Vagina (tissue), 2 donors: Measurements from ENCODE around the gene TANGO6.

ENCODE experiments used
- CTCF ChIP-seq, 3 experiments: fragments of 450-650 bp in 2 of 3; fragments of 200-600 bp in 1 of 3; sonication (generic) in 1 of 3; IDR thresholded peaks; one replicate each; pipeline ENCODE4 v1.5.1; 2017 to 2019; ENCODE audit warnings: antibody characterized with exemption in 3 of 3, mild to moderate bottlenecking in 2 of 3, moderate library complexity in 2 of 3
- POLR2A ChIP-seq, 2 donors: fragments of 450-650 bp; IDR thresholded peaks; one replicate each; pipeline ENCODE4 v1.6.1; 2017; ENCODE audit warnings: antibody characterized with exemption in 2 of 2, mild to moderate bottlenecking in 2 of 2, moderate library complexity in 2 of 2
- POLR2AphosphoS5 ChIP-seq, 2 donors: sonication (generic); formaldehyde crosslinking; IDR thresholded peaks; one replicate each; pipeline ENCODE4 v1.9.0; 2017; ENCODE audit warnings: antibody characterized with exemption in 2 of 2, mild to moderate bottlenecking in 2 of 2, low read depth in 1 of 2; ENCODE audit not compliant: insufficient read depth in 1 of 2

- no peak for TF ChIP-seq POLR2A (IDR thresholded peaks at IDR 0.05)
- no peak for TF ChIP-seq CTCF (IDR thresholded peaks at IDR 0.05)
- TF ChIP-seq POLR2AphosphoS5 (IDR thresholded peaks at IDR 0.05; ENCODE audit: insufficient read depth in 1 of 2, low read depth in 1 of 2) = no peak
Observed at GRCh38 chr16:68923116-68923515, 79.8 kb downstream of the TANGO6 start.
